Prostate gland (tissue), 2 donors: ENCODE data around the gene PHTF2.

ENCODE experiments used
- CTCF ChIP-seq, 4 experiments: fragments of 200-600 bp in 2 of 4; fragments of 450-650 bp in 2 of 4; sonication (generic) in 2 of 4; IDR thresholded peaks; 1 replicate in 3 of 4; 2 replicates in 1 of 4; pipeline ENCODE4 v1.5.1; 2016 to 2019; ENCODE audit warnings: antibody characterized with exemption in 4 of 4, mild to moderate bottlenecking in 2 of 4, moderate library complexity in 2 of 4
- POLR2A ChIP-seq: fragments of 450-650 bp; IDR thresholded peaks from one replicate; pipeline ENCODE4 v1.6.1; 2016; ENCODE audit warnings: antibody characterized with exemption, mild to moderate bottlenecking
- POLR2AphosphoS5 ChIP-seq: sonication (generic); formaldehyde crosslinking; IDR thresholded peaks from one replicate; pipeline ENCODE4 v1.6.1; 2017; ENCODE audit warnings: antibody characterized with exemption

GRCh38 chr7:77993838-77994237 lies 195.3 kb downstream of the PHTF2 start:
- TF ChIP-seq POLR2A: no peak
- TF ChIP-seq CTCF (IDR thresholded peaks at IDR 0.05): no peak
- TF ChIP-seq POLR2AphosphoS5: no peak
